Body of pancreas (tissue), 4 donors: ENCODE results near the gene PFDN6. TPM values are rescaled to one million over a fixed set of nuclear protein-coding genes. Genes with fewer than 3 reads are reported as not detected.

Experiments
- ATAC-seq: fragments of 150-250 bp; one replicate; pipeline ENCODE4 v1.9.1; 2016
- DNase-seq, 4 donors: peaks; one replicate each; pipeline ENCODE4 v3.0.0-alpha.2; 2019
- H3K27ac ChIP-seq, 4 donors: fragments of 200-600 bp; sonication (generic); 1 replicate in 3 of 4; 2 replicates in 1 of 4; pipeline versions ENCODE4 v1.5.1 to v1.6.1; 2016 to 2019; ENCODE audit warnings: mild to moderate bottlenecking in 1 of 4, mixed read lengths in 1 of 4, moderate library complexity in 1 of 4
- H3K27me3 ChIP-seq, 2 donors: fragments of 200-600 bp; sonication (generic); one replicate each; pipeline ENCODE4 v1.6.0; 2016; ENCODE audit warnings: mild to moderate bottlenecking in 1 of 2
- H3K36me3 ChIP-seq, 2 donors: fragments of 200-600 bp; sonication (generic); replicated peaks in 1 of 2; 2 replicates each; pipeline ENCODE4 v1.5.1; 2016; ENCODE audit warnings: low read depth in 2 of 2; ENCODE audit not compliant: insufficient read depth in 1 of 2
- H3K4me1 ChIP-seq: fragments of 200-600 bp; sonication (generic); one replicate; pipeline ENCODE4 v1.6.0; 2016
- H3K4me3 ChIP-seq, 2 donors: fragments of 200-600 bp; sonication (generic); 1 replicate in 1 of 2; 2 replicates in 1 of 2; pipeline ENCODE4 v1.5.1; 2016 to 2019
- H3K9me3 ChIP-seq, 3 donors: fragments of 200-600 bp; sonication (generic); 1 replicate in 2 of 3; 2 replicates in 1 of 3; pipeline ENCODE4 v1.5.1; 2016
- POLR2A ChIP-seq, 3 donors: fragments of 450-650 bp; IDR thresholded peaks; one replicate each; pipeline ENCODE4 v1.6.1; 2016; ENCODE audit warnings: antibody characterized with exemption in 3 of 3, mild to moderate bottlenecking in 2 of 3
- WGBS, 2 donors: methylation state at CpG; one replicate each; pipeline ENCODE4 v1.1.5; 2017; 5-methylcytosine and 5-hydroxymethylcytosine counted together
- intact Hi-C: fragments of 100-400 bp; cut with DNase I; formaldehyde crosslinking; loops from one replicate; pipeline ENCODE4 v1.15.1; 2023
- total RNA-seq, 2 donors: library from RNA; depleted of rRNA; stranded (reverse); fragments of >200 nt; gene quantifications; one replicate each; pipeline ENCODE4 v1.1.0, GENCODE V29; 2016
- TF ChIP-seq, protein P1 (sequence below), 7 experiments: fragments of 450-650 bp in 4 of 7; fragments of 200-600 bp in 3 of 7; sonication (generic) in 3 of 7; IDR thresholded peaks; one replicate each; pipeline ENCODE4 v1.5.1; 2016 to 2019; ENCODE audit warnings: antibody characterized with exemption in 7 of 7

The PFDN6 gene
- total RNA-seq, 2 donors from 2014 or later = 10.2 to 19.7 TPM

DNA sequence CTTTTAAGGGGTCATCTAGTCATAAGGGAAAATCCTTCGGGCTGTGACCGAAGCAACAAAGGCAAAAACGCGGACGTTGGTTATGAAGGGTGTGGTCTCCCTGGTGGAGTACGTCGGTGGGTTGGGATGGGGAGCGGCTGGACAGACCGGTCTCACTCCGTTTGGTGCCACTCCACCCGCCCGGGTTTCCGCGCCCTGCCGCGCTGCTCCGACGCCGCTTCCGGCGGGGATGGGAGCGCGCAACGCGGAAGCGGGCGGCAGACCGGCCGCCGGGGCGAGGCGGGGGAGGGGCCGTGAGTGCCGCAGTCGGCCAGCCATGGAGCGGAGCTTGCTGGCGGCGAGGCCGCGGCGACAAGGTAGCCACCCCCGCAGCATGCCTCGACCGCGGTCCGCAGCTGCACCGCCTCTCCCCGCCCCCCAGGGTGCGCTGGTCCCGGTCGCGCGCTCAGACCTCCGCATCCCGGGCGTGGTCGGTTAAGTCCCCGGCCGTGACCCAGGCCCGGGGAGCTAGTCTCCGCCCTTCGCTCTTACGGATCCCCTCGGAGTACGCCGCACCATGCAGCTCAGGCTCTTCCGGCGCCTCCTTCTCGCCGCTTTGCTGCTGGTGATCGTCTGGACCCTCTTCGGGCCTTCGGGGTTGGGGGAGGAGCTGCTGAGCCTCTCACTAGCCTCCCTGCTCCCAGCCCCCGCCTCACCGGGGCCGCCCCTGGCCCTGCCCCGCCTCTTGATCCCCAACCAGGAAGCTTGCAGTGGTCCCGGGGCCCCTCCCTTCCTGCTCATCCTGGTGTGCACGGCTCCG lies 12.3 kb upstream of the PFDN6 start, which contains the start of gene B3GALT4:
Gene B3GALT4 (plus strand): TSS at position 260 of the 799 bp plus-strand sequence. CDS start 297 bp downstream, at position 557.
- peak; percentile 48 to 73 (median 54) for DNase-seq
- H3K36me3 ChIP-seq = peaks cover 0 to 13% of the 10 kb centered on the region in 2 donors
- peak; percentile 30 to 65 (median 36) for TF ChIP-seq POLR2A (IDR thresholded peaks at IDR 0.05)
- TF ChIP-seq, protein P1, sequence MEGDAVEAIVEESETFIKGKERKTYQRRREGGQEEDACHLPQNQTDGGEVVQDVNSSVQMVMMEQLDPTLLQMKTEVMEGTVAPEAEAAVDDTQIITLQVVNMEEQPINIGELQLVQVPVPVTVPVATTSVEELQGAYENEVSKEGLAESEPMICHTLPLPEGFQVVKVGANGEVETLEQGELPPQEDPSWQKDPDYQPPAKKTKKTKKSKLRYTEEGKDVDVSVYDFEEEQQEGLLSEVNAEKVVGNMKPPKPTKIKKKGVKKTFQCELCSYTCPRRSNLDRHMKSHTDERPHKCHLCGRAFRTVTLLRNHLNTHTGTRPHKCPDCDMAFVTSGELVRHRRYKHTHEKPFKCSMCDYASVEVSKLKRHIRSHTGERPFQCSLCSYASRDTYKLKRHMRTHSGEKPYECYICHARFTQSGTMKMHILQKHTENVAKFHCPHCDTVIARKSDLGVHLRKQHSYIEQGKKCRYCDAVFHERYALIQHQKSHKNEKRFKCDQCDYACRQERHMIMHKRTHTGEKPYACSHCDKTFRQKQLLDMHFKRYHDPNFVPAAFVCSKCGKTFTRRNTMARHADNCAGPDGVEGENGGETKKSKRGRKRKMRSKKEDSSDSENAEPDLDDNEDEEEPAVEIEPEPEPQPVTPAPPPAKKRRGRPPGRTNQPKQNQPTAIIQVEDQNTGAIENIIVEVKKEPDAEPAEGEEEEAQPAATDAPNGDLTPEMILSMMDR (IDR thresholded peaks at IDR 0.05) = peak in 6 of 7 experiments; percentile 16 to 47 (median 35)

DNA sequence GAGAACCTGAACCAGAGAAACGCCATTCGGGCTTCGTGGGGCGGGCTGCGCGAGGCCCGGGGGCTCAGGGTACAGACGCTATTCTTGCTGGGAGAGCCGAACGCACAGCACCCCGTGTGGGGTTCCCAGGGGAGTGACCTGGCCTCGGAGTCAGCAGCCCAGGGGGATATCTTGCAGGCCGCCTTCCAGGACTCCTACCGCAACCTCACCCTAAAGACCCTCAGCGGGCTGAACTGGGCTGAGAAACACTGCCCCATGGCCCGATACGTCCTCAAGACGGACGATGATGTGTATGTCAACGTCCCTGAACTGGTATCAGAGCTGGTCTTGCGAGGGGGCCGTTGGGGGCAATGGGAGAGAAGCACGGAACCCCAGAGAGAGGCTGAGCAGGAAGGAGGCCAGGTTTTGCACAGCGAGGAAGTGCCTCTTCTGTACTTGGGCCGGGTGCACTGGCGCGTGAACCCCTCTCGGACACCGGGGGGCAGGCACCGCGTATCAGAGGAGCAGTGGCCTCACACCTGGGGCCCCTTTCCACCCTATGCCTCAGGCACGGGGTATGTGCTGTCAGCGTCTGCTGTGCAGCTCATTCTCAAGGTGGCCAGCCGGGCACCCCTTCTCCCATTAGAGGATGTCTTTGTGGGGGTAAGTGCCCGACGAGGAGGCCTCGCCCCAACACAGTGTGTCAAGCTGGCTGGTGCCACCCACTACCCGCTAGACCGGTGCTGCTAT lies 11.6 kb upstream of the PFDN6 start:
- peak overlapping the region in 1 of 2 donors; percentile 13 for H3K4me3 ChIP-seq
- TF ChIP-seq, protein P1 (IDR thresholded peaks at IDR 0.05) = peak in 1 of 7 experiments; percentile 7
- no peak for TF ChIP-seq POLR2A (IDR thresholded peaks at IDR 0.05)
- intact Hi-C loops = no loop called here
- H3K9me3 ChIP-seq = no peaks in the 10 kb centered on the region
- peaks cover 0 to 13% of the 10 kb centered on the region in 2 donors for H3K36me3 ChIP-seq
- peak overlapping the region; percentile 64 to 82 (median 78) for H3K27ac ChIP-seq
- WGBS, 2 donors = 57 to 82% methylated on average over 19 to 36 of the region's 39 CpGs
- H3K4me1 ChIP-seq = peaks cover 48% of the 10 kb centered on the region
- DNase-seq (peak in 1 of 4 donors; percentile 20), ATAC-seq (no peak)
- no peaks in the 10 kb centered on the region for H3K27me3 ChIP-seq

More for the DNA sequence above, 12.3 kb upstream of the PFDN6 start, which contains the start of gene B3GALT4:
- Histone ChIP-seq H3K27me3 (no peaks in the 10 kb centered on the region), H3K4me1 (peaks cover 53% of the 10 kb centered on the region), H3K27ac (peak within 1 kb of the TSS; percentile 64 to 82 (median 78)), H3K9me3 (no peaks in the 10 kb centered on the region), H3K4me3 (peak within 1 kb of the TSS in 1 of 2 donors; percentile 13)
- peak; percentile 60 for ATAC-seq
- intact Hi-C loops = no loop called here
- 8 to 59% methylated on average over 11 to 73 of the region's 80 CpGs for WGBS, 2 donors

GRCh38 chr6:33278392-33278741 lies 11.0 kb upstream of the PFDN6 start:
- intact Hi-C loops = no loop called here
- TF ChIP-seq, protein P1 (IDR thresholded peaks at IDR 0.05) = no peak
- TF ChIP-seq POLR2A (IDR thresholded peaks at IDR 0.05) = no peak
- no peaks in the 10 kb centered on the region for H3K9me3 ChIP-seq
- H3K27me3 ChIP-seq = no peaks in the 10 kb centered on the region
- H3K36me3 ChIP-seq = peaks cover 0 to 13% of the 10 kb centered on the region in 2 donors
- ATAC-seq = no peak
- peak overlapping the region in 2 of 4 donors; percentile 80 to 82 for H3K27ac ChIP-seq
- 75 to 80% methylated on average over 7 to 9 of the region's 9 CpGs for WGBS, 2 donors
- H3K4me1 ChIP-seq = peaks cover 43% of the 10 kb centered on the region
- DNase-seq = no peak
- H3K4me3 ChIP-seq = no peak overlapping the region

GRCh38 chr6:33278810-33279209 lies 10.6 kb upstream of the PFDN6 start:
- DNase-seq (no peak), ATAC-seq (no peak)
- Histone ChIP-seq H3K27me3 (no peaks in the 10 kb centered on the region), H3K4me1 (peaks cover 38% of the 10 kb centered on the region), H3K9me3 (no peaks in the 10 kb centered on the region), H3K4me3 (no peak overlapping the region), H3K36me3 (peaks cover 0 to 13% of the 10 kb centered on the region in 2 donors), H3K27ac (no peak overlapping the region)
- WGBS, 2 donors = 86% methylated on average over 3 of the region's 3 CpGs
- intact Hi-C loops = no loop called here
- TF ChIP-seq, protein P1 (IDR thresholded peaks at IDR 0.05) = no peak
- TF ChIP-seq POLR2A (IDR thresholded peaks at IDR 0.05) = no peak
